Measurements from ENCODE around the gene PRKAR2B.
"Not testable (repeated sequence)": the region's sequence is repeated elsewhere in the genome, so short reads cannot be mapped to it uniquely, and the experiment has no call there.

PRKAR2B gene

GRCh38 chr7:107048783-107049418 lies 4.4 kb downstream of the PRKAR2B start:
- DNase-seq (ENCODE audit: low spot score) = no peak

GRCh38 chr7:107049480-107049879 lies 5.0 kb downstream of the PRKAR2B start:
- no peak for DNase-seq (ENCODE audit: low spot score)

- no peak for DNase-seq (ENCODE audit: low spot score)
Observed at GRCh38 chr7:107049971-107050532, 5.5 kb downstream of the PRKAR2B start.

- no peak for DNase-seq (ENCODE audit: low spot score)
Observed at GRCh38 chr7:107051376-107051775, 6.9 kb downstream of the PRKAR2B start.

GRCh38 chr7:107054965-107055364 lies 10.5 kb downstream of the PRKAR2B start:
- DNase-seq (ENCODE audit: low spot score) = not testable (repeated sequence)

GRCh38 chr7:107056058-107056457 lies 11.6 kb downstream of the PRKAR2B start:
- not testable (repeated sequence) for DNase-seq (ENCODE audit: low spot score)

- DNase-seq (ENCODE audit: low spot score) = no peak
Observed at GRCh38 chr7:107056728-107057473, 12.4 kb downstream of the PRKAR2B start.

- no peak for DNase-seq (ENCODE audit: low spot score)
Observed at GRCh38 chr7:107057474-107057833, 12.9 kb downstream of the PRKAR2B start.

GRCh38 chr7:107059468-107059867 lies 15.0 kb downstream of the PRKAR2B start:
- no peak for DNase-seq (ENCODE audit: low spot score)

- DNase-seq (ENCODE audit: low spot score) = no peak
Observed at GRCh38 chr7:107063245-107064120, 19.0 kb downstream of the PRKAR2B start.

- DNase-seq (ENCODE audit: low spot score) = no peak
Observed at GRCh38 chr7:107064255-107064654, 19.8 kb downstream of the PRKAR2B start.

GRCh38 chr7:107065929-107066247 lies 21.4 kb downstream of the PRKAR2B start:
- DNase-seq (ENCODE audit: low spot score) = no peak

- DNase-seq (ENCODE audit: low spot score) = no peak
Observed at GRCh38 chr7:107068156-107068555, 23.7 kb downstream of the PRKAR2B start.

GRCh38 chr7:107069457-107069856 lies 25.0 kb downstream of the PRKAR2B start:
- no peak for DNase-seq (ENCODE audit: low spot score)

GRCh38 chr7:107070710-107071109 lies 26.2 kb downstream of the PRKAR2B start:
- no peak for DNase-seq (ENCODE audit: low spot score)

GRCh38 chr7:107071129-107071528 lies 26.6 kb downstream of the PRKAR2B start:
- no peak for DNase-seq (ENCODE audit: low spot score)

GRCh38 chr7:107072133-107072532 lies 27.6 kb downstream of the PRKAR2B start:
- DNase-seq (ENCODE audit: low spot score) = no peak

GRCh38 chr7:107075863-107076574 lies 31.5 kb downstream of the PRKAR2B start:
- DNase-seq (ENCODE audit: low spot score) = no peak

GRCh38 chr7:107076781-107077698 lies 32.5 kb downstream of the PRKAR2B start:
- DNase-seq (ENCODE audit: low spot score) = peak; percentile 19

- peak; percentile 40 for DNase-seq (ENCODE audit: low spot score)
Observed at GRCh38 chr7:107077699-107078516, 33.4 kb downstream of the PRKAR2B start.
